Activated T-cell treated with anti-CD3 and anti-CD28 coated beads, Interleukin-2, amount 50 U/mL, for 4 hours (primary cell): Measurements from ENCODE around the gene RABL6. TPM values are rescaled to one million over a fixed set of nuclear protein-coding genes. Genes with fewer than 3 reads are reported as not detected.

Experiments
- ATAC-seq, 2 donors: fragments of 200-7000 bp; cut with Tn5 transposase; one replicate each; pipeline ENCODE4 v1.10.0; 2021
- DNase-seq: peaks from one replicate; pipeline ENCODE4 v3.0.0-alpha.2; 2020
- H3K27me3 Mint-ChIP-seq: one replicate; pipeline ENCODE4 v1.8.0; 2021; ENCODE audit warnings: low read depth, mixed read lengths
- H3K36me3 Mint-ChIP-seq: one replicate; pipeline ENCODE4 v1.8.0; 2022; ENCODE audit warnings: mixed read lengths; ENCODE audit not compliant: insufficient read depth
- H3K4me1 Mint-ChIP-seq: one replicate; pipeline ENCODE4 v1.8.0; 2021; ENCODE audit warnings: low read depth, mixed read lengths
- H3K4me3 Mint-ChIP-seq: one replicate; pipeline ENCODE4 v1.8.0; 2021; ENCODE audit warnings: mild to moderate bottlenecking, moderate library complexity, mixed read lengths
- H3K9me3 Mint-ChIP-seq: one replicate; pipeline ENCODE4 v1.8.0; 2021; ENCODE audit warnings: mixed read lengths
- total RNA-seq, 3 donors: library from RNA; stranded (reverse); gene quantifications; one replicate each; pipeline ENCODE4 v1.2.1, GENCODE V29; 2021

Gene RABL6
- total RNA-seq, 3 donors from 2014 or later, result 90.6 to 103 (median 100) TPM

DNA sequence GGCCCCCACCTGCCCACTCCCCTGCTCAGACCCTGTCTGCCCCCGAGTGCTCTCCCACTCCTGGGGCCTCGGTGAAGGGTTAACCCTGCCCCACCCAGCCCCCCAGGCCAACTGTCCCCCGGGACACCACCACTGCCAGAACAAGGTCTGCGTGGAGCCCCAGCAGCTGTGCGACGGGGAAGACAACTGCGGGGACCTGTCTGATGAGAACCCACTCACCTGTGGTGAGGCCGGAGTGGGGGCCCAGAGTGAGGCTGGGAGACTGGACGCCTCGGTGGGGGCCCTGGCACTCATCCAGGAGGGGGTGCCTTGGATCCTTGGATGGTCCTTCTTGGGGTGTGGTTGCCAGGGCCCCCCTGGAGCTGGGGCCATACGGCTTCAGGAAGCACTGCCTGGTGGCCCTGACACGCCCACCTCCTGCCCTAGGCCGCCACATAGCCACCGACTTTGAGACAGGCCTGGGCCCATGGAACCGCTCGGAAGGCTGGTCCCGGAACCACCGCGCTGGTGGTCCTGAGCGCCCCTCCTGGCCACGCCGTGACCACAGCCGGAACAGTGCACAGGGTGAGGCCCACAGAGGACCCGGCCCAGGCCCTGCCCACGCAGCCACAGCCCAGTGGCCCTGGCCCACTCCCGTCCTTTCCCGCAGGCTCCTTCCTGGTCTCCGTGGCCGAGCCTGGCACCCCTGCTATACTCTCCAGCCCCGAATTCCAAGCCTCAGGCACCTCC, 46.5 kb downstream of the RABL6 start:
- no peaks in the 10 kb centered on the region for H3K9me3 Mint-ChIP-seq
- H3K4me1 Mint-ChIP-seq, result peaks cover 5% of the 10 kb centered on the region
- H3K4me3 Mint-ChIP-seq, result no peak overlapping the region
- ATAC-seq, result no peak
- H3K36me3 Mint-ChIP-seq, result no peaks in the 10 kb centered on the region
- H3K27me3 Mint-ChIP-seq, result no peaks in the 10 kb centered on the region
- no peak for DNase-seq

DNA sequence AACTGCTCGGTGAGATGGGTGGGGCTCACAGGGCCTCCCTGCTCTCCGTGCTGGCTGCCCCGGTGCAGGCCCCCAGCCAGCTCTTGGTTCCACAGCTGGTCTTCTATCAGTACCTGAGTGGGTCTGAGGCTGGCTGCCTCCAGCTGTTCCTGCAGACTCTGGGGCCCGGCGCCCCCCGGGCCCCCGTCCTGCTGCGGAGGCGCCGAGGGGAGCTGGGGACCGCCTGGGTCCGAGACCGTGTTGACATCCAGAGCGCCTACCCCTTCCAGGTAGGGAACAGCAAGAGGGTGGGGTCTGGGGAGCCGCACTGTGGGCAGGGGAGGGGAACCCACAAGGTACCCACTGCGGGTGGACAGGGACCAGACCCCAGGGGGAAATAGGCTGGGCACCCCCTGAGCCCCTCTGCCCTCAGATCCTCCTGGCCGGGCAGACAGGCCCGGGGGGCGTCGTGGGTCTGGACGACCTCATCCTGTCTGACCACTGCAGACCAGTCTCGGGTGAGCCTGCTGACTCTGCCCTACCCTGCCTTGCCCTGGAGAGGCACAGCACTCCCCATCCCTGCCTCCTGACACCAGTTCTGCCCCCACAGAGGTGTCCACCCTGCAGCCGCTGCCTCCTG, 47.2 kb downstream of the RABL6 start:
- no peak overlapping the region for H3K4me3 Mint-ChIP-seq

DNA sequence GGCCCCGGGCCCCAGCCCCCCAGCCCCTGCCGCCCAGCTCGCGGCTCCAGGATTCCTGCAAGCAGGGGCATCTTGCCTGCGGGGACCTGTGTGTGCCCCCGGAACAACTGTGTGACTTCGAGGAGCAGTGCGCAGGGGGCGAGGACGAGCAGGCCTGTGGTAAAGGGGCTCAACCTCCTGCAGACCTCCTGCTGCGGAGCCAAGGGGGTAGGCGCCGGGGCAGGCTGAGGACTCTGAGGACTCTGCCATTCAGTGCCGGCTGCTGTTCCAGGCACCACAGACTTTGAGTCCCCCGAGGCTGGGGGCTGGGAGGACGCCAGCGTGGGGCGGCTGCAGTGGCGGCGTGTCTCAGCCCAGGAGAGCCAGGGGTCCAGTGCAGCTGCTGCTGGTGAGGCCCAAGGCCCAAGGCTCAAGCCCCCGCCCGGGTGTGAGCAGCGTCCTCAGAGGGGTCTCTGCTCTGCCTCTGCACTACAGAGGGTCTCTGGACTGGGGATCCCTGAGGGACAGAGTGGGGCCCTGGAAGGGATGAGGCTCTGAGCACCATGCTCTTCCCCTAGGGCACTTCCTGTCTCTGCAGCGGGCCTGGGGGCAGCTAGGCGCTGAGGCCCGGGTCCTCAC, 47.8 kb downstream of the RABL6 start:
- H3K9me3 Mint-ChIP-seq, result no peaks in the 10 kb centered on the region
- DNase-seq (no peak), ATAC-seq (no peak)
- no peak overlapping the region for H3K4me3 Mint-ChIP-seq
- H3K27me3 Mint-ChIP-seq, result no peaks in the 10 kb centered on the region
- H3K4me1 Mint-ChIP-seq, result no peaks in the 10 kb centered on the region
- no peaks in the 10 kb centered on the region for H3K36me3 Mint-ChIP-seq

More for the DNA sequence above, 47.2 kb downstream of the RABL6 start:
- ATAC-seq, result no peak
- no peaks in the 10 kb centered on the region for H3K9me3 Mint-ChIP-seq
- peaks cover 2% of the 10 kb centered on the region for H3K4me1 Mint-ChIP-seq
- no peak for DNase-seq
- H3K27me3 Mint-ChIP-seq, result no peaks in the 10 kb centered on the region
- H3K36me3 Mint-ChIP-seq, result no peaks in the 10 kb centered on the region

DNA sequence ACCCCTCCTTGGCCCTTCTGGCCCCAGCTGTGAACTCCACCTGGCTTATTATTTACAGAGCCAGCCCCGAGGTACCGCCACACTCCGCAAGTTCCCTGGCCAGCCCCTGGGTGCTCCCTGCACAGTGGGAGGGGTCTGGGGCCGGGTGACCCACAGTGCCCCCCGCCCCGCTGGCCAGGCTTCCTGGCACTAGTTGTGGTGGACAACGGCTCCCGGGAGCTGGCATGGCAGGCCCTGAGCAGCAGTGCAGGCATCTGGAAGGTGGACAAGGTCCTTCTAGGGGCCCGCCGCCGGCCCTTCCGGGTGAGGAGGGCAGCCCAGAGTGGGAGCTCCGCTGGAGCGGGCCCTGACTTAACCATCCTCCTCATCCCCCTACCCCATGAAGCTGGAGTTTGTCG, 48.3 kb downstream of the RABL6 start:
- H3K4me3 Mint-ChIP-seq, result no peak overlapping the region
- H3K27me3 Mint-ChIP-seq, result no peaks in the 10 kb centered on the region
- no peaks in the 10 kb centered on the region for H3K4me1 Mint-ChIP-seq
- no peak for ATAC-seq
- no peak for DNase-seq
- no peaks in the 10 kb centered on the region for H3K9me3 Mint-ChIP-seq
- no peaks in the 10 kb centered on the region for H3K36me3 Mint-ChIP-seq

DNA sequence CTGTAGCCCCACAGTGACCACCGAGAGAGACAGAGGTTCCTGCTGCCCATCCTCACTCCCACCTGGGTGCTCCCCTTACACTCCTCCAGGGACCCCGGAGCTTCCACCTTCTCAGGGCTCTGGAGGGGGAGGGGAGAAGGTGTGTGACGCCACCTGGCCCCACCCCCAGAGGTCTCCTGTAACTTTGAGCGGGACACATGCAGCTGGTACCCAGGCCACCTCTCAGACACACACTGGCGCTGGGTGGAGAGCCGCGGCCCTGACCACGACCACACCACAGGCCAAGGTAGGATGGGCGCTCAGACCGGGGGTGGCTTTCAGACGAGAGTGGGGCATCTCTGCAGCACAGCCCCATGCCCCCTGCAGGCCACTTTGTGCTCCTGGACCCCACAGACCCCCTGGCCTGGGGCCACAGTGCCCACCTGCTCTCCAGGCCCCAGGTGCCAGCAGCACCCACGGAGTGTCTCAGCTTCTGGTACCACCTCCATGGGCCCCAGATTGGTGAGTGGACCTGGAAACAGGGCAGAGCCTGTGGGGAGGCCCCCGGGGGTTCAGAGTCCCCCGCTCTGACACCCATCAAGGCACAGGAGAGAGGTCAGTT, 48.9 kb downstream of the RABL6 start:
- Mint-ChIP-seq H3K4me3 (no peak overlapping the region), H3K4me1 (no peaks in the 10 kb centered on the region), H3K27me3 (no peaks in the 10 kb centered on the region), H3K9me3 (no peaks in the 10 kb centered on the region), H3K36me3 (no peaks in the 10 kb centered on the region)
- DNase-seq (no peak), ATAC-seq (no peak)

DNA sequence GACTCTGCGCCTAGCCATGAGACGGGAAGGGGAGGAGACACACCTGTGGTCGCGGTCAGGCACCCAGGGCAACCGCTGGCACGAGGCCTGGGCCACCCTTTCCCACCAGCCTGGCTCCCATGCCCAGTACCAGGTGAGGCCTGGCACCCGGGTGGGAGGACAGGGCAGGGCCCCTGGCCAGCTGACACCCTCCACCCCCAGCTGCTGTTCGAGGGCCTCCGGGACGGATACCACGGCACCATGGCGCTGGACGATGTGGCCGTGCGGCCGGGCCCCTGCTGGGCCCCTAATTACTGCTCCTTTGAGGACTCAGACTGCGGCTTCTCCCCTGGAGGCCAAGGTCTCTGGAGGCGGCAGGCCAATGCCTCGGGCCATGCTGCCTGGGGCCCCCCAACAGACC, 49.4 kb downstream of the RABL6 start:
- H3K4me1 Mint-ChIP-seq, result no peaks in the 10 kb centered on the region
- DNase-seq, result no peak
- no peak overlapping the region for H3K4me3 Mint-ChIP-seq
- no peaks in the 10 kb centered on the region for H3K27me3 Mint-ChIP-seq
- no peak for ATAC-seq
- no peaks in the 10 kb centered on the region for H3K9me3 Mint-ChIP-seq
- H3K36me3 Mint-ChIP-seq, result no peaks in the 10 kb centered on the region

DNA sequence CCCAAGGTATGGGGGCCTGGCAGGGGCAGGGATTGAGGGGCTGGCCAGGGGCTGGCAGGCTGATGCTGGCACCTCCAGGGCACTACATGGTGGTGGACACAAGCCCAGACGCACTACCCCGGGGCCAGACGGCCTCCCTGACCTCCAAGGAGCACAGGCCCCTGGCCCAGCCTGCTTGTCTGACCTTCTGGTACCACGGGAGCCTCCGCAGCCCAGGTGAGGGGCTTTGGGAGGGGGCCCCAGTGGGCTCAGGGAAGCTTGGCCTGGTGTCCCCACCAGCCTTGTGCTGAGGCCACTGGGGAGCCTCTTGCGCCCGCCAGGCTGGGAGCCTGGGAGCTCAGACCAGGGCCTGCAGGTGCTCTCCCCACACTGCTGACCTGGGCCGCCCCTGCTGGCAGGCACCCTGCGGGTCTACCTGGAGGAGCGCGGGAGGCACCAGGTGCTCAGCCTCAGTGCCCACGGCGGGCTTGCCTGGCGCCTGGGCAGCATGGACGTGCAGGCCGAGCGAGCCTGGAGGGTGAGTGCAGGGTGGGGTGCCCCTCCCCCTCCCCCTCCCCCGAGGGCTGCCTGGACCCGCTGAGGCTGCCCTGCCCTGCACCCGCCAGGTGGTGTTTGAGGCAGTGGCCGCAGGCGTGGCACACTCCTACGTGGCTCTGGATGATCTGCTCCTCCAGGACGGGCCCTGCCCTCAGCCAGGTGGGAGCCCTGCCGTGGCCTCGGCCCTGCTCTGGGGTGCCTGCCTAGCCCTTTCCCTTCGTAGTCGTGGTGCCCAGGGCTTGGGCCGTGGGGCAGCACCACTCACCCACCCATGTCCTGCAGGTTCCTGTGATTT, 50.0 kb downstream of the RABL6 start:
- DNase-seq, result no peak
- no peaks in the 10 kb centered on the region for H3K4me1 Mint-ChIP-seq
- H3K9me3 Mint-ChIP-seq, result no peaks in the 10 kb centered on the region
- no peak overlapping the region for H3K4me3 Mint-ChIP-seq
- H3K27me3 Mint-ChIP-seq, result no peaks in the 10 kb centered on the region
- ATAC-seq, result no peak
- peaks cover 1% of the 10 kb centered on the region for H3K36me3 Mint-ChIP-seq

DNA sequence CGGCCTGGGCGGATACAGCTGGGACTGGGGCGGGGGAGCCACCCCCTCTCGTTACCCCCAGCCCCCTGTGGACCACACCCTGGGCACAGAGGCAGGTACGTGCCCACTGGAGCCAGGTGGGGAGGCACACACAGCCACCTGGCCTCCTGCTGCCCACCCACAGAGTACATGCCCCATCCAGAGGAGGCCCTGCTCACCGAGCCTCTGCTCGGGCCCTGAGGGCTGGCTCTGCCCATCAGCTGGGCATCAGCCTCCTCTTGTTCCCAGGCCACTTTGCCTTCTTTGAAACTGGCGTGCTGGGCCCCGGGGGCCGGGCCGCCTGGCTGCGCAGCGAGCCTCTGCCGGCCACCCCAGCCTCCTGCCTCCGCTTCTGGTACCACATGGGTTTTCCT, 50.7 kb downstream of the RABL6 start:
- Mint-ChIP-seq H3K27me3 (no peaks in the 10 kb centered on the region), H3K36me3 (peaks cover 3% of the 10 kb centered on the region), H3K4me1 (no peaks in the 10 kb centered on the region), H3K9me3 (no peaks in the 10 kb centered on the region), H3K4me3 (no peak overlapping the region)
- DNase-seq, result no peak
- no peak for ATAC-seq

DNA sequence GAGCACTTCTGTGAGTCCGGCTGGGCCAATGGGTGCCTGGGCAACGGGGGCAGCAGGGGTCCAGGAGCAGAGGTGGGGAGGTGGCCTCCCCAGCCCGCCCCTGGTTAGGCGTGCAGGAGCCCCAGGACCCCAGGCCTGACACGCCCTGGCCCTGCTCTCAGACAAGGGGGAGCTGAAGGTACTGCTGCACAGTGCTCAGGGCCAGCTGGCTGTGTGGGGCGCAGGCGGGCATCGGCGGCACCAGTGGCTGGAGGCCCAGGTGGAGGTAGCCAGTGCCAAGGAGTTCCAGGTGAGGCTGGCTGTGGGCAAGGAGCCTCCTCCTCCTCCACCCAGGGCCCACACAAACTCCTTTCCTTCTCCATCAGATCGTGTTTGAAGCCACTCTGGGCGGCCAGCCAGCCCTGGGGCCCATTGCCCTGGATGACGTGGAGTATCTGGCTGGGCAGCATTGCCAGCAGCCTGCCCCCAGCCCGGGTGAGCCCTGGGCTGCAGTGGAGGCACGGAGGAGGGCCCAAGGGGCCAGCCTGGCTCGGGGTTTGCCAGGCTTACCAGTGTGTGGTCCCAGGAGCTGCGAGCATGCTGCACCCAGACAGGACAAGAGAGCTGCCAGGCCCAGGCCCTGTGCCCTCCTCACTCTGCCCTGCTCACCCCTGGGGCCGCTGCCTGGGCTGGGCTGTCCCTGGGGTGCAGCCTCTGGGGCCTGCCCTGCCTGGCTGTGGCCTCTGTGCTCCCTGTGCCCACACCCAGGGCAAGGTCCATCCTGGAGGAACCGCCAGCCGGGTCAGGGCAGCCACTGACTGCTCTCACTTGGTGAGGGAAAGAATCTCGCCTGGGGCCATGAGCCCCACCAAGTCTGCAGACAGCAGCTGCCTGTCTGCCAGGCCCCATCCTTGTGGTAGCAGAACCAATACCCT, 51.4 kb downstream of the RABL6 start:
- Mint-ChIP-seq H3K9me3 (no peaks in the 10 kb centered on the region), H3K36me3 (peaks cover 6% of the 10 kb centered on the region), H3K4me1 (peaks cover 5% of the 10 kb centered on the region), H3K27me3 (no peaks in the 10 kb centered on the region), H3K4me3 (no peak overlapping the region)
- ATAC-seq, result no peak
- DNase-seq, result no peak

DNA sequence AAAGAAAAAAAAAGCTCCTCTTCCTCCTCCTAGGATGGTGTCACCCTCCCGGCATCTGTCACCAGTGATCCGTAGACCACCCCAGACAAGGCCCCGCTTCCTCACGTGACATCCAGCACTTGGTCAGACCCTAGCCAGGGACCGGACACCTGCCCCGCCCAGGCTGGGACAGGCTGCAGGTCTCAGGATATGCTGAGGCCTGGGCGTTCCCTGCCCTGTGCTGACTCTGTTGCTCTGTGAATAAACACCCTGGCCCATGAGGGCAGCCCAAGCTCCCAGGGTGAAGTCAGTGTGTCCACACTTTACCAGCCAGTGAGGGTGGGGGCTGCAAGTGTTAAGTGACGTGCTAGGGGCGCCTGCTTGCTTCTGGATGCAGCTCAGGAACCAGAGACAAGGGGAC, 52.8 kb downstream of the RABL6 start:
- Mint-ChIP-seq H3K36me3 (peaks cover 6% of the 10 kb centered on the region), H3K4me3 (no peak overlapping the region), H3K9me3 (no peaks in the 10 kb centered on the region), H3K27me3 (no peaks in the 10 kb centered on the region), H3K4me1 (peaks cover 12% of the 10 kb centered on the region)
- ATAC-seq (no peak), DNase-seq (no peak)

DNA sequence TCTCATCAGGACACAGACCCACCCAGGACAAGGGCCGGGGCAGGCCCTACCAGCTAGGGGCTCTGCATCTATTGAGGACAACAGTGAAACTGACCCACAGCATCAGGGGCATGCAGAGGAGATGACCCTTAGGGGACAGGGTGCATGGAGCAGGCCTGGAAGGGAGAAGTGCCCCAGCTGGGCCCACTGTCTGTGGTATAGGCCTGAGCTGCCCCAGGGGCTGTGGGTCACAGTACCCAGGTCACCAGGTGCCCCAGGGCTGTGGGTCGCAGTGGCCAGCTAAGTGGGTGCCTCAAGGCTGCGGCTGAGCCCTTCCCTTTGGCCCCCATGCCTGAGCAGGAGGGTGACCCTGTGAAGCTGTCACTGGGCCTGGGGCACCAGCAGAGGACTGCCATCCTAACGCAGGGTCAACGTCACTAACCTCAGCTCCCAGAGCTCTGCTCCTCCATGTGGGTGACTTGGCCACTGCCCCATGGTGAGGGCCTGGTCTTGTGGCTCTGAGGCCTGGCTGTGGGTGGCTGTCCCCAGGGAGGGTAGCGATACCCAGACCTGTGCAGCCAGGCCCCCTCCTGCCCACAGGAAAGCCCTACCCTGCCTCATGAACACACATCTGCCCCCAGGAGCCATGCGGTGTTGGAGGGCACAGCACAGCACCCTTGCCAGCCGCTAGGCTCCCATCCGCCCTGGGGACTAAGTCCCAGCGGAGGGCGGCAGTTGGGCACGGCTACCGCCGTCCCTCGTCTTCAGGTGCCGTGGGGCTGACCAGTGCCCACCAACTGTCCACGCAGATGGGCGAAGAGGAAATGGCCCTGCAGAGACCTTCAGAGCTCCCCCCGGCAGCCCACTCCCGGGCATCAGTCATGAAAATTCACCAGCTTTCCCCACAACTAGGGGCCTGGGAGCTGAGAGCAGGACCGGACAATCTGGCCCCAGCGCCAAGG, 53.5 kb downstream of the RABL6 start:
- Mint-ChIP-seq H3K4me1 (peaks cover 12% of the 10 kb centered on the region), H3K4me3 (no peak overlapping the region), H3K36me3 (peaks cover 6% of the 10 kb centered on the region), H3K9me3 (no peaks in the 10 kb centered on the region), H3K27me3 (no peaks in the 10 kb centered on the region)
- DNase-seq (no peak), ATAC-seq (no peak)

DNA sequence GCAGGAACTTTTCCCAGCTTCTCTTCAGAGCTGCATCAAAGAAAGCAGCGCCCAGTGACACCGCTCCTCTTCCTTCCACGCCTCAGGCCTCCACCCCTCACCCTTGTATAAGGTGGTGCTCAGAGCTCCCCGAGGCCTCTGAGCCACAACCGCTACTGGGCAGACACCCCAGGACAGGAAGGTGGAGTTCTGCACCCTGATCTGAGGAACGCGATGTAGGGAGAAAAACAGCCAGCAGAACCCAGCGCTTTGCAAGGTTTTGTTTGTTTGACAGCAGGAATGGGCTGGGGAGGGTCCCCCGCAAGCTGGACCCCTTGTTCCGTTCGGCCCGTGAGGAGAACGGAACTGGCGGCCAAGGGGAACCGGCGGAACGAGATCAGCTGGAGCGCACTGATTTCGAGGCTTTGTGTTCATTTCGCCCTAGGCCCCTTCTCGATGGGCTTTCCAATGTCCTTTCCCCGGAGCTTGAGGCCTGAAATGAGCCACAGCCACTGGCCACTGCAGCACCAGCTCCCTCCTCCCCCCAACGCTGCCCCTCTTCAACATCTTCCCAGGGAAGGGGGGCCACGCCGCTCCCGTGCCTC, 54.2 kb downstream of the RABL6 start:
- no peak overlapping the region for H3K4me3 Mint-ChIP-seq
- peaks cover 12% of the 10 kb centered on the region for H3K4me1 Mint-ChIP-seq
- H3K9me3 Mint-ChIP-seq, result no peaks in the 10 kb centered on the region

More for the DNA sequence above, 54.2 kb downstream of the RABL6 start:
- peaks cover 6% of the 10 kb centered on the region for H3K36me3 Mint-ChIP-seq
- ATAC-seq (no peak), DNase-seq (no peak)
- H3K27me3 Mint-ChIP-seq, result no peaks in the 10 kb centered on the region
